ENCODE results near the gene TMEM87B. TPM values are rescaled to one million over a fixed set of nuclear protein-coding genes. Genes with fewer than 3 reads are reported as not detected.

Gene TMEM87B
- total RNA-seq, 1 experiment from 2014 or later, result 10.6 TPM

DNA sequence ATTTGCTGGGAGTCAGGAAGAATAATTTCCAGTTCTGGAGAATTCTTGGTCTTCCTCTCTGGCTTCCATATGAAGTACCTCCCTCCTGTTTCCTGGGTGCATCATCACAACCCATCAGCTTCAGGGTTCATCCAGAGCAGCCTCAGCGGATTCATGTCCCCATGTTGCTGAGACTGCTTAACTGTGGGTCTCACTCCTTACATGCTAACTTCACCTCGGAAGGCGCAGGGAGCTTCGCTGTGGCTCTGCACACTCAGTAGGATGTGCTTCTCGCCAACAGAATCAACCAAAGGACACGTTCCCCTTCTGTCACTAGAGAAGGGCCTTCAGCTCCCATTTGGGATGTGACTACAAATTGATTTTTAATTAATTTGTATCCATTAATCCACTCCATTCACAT lies 107.3 kb downstream of the TMEM87B start (continued):
- TF ChIP-seq FOXP1 (CRISPR knock-in tag; IDR thresholded peaks at IDR 0.05; ENCODE audit: borderline replicate concordance) (no peak), SOX15 (CRISPR knock-in tag; IDR thresholded peaks at IDR 0.05) (no peak), SMAD3 (CRISPR knock-in tag; IDR thresholded peaks at IDR 0.05; ENCODE audit: borderline replicate concordance) (no peak), CREB1 (CRISPR knock-in tag; IDR thresholded peaks at IDR 0.05) (no peak), ZNF423 (CRISPR knock-in tag; IDR thresholded peaks at IDR 0.05) (no peak), ZNF219 (CRISPR knock-in tag; IDR thresholded peaks at IDR 0.05; ENCODE audit: borderline replicate concordance) (no peak), JAZF1 (CRISPR knock-in tag; IDR thresholded peaks at IDR 0.05) (no peak), TEAD4 (CRISPR knock-in tag; IDR thresholded peaks at IDR 0.05) (no peak)
- TF ChIP-seq, protein P1, sequence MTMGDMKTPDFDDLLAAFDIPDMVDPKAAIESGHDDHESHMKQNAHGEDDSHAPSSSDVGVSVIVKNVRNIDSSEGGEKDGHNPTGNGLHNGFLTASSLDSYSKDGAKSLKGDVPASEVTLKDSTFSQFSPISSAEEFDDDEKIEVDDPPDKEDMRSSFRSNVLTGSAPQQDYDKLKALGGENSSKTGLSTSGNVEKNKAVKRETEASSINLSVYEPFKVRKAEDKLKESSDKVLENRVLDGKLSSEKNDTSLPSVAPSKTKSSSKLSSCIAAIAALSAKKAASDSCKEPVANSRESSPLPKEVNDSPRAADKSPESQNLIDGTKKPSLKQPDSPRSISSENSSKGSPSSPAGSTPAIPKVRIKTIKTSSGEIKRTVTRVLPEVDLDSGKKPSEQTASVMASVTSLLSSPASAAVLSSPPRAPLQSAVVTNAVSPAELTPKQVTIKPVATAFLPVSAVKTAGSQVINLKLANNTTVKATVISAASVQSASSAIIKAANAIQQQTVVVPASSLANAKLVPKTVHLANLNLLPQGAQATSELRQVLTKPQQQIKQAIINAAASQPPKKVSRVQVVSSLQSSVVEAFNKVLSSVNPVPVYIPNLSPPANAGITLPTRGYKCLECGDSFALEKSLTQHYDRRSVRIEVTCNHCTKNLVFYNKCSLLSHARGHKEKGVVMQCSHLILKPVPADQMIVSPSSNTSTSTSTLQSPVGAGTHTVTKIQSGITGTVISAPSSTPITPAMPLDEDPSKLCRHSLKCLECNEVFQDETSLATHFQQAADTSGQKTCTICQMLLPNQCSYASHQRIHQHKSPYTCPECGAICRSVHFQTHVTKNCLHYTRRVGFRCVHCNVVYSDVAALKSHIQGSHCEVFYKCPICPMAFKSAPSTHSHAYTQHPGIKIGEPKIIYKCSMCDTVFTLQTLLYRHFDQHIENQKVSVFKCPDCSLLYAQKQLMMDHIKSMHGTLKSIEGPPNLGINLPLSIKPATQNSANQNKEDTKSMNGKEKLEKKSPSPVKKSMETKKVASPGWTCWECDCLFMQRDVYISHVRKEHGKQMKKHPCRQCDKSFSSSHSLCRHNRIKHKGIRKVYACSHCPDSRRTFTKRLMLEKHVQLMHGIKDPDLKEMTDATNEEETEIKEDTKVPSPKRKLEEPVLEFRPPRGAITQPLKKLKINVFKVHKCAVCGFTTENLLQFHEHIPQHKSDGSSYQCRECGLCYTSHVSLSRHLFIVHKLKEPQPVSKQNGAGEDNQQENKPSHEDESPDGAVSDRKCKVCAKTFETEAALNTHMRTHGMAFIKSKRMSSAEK (CRISPR knock-in tag; IDR thresholded peaks at IDR 0.05; ENCODE audit: borderline replicate concordance), result no peak
- TF ChIP-seq, protein P2, sequence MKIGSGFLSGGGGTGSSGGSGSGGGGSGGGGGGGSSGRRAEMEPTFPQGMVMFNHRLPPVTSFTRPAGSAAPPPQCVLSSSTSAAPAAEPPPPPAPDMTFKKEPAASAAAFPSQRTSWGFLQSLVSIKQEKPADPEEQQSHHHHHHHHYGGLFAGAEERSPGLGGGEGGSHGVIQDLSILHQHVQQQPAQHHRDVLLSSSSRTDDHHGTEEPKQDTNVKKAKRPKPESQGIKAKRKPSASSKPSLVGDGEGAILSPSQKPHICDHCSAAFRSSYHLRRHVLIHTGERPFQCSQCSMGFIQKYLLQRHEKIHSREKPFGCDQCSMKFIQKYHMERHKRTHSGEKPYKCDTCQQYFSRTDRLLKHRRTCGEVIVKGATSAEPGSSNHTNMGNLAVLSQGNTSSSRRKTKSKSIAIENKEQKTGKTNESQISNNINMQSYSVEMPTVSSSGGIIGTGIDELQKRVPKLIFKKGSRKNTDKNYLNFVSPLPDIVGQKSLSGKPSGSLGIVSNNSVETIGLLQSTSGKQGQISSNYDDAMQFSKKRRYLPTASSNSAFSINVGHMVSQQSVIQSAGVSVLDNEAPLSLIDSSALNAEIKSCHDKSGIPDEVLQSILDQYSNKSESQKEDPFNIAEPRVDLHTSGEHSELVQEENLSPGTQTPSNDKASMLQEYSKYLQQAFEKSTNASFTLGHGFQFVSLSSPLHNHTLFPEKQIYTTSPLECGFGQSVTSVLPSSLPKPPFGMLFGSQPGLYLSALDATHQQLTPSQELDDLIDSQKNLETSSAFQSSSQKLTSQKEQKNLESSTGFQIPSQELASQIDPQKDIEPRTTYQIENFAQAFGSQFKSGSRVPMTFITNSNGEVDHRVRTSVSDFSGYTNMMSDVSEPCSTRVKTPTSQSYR (CRISPR knock-in tag; IDR thresholded peaks at IDR 0.05), result no peak
- TF ChIP-seq, protein P3, sequence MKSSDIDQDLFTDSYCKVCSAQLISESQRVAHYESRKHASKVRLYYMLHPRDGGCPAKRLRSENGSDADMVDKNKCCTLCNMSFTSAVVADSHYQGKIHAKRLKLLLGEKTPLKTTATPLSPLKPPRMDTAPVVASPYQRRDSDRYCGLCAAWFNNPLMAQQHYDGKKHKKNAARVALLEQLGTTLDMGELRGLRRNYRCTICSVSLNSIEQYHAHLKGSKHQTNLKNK (CRISPR knock-in tag; IDR thresholded peaks at IDR 0.05), result no peak
- TF ChIP-seq, protein P4, sequence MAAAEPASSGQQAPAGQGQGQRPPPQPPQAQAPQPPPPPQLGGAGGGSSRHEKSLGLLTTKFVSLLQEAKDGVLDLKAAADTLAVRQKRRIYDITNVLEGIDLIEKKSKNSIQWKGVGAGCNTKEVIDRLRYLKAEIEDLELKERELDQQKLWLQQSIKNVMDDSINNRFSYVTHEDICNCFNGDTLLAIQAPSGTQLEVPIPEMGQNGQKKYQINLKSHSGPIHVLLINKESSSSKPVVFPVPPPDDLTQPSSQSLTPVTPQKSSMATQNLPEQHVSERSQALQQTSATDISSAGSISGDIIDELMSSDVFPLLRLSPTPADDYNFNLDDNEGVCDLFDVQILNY (CRISPR knock-in tag; IDR thresholded peaks at IDR 0.05), result no peak

DNA sequence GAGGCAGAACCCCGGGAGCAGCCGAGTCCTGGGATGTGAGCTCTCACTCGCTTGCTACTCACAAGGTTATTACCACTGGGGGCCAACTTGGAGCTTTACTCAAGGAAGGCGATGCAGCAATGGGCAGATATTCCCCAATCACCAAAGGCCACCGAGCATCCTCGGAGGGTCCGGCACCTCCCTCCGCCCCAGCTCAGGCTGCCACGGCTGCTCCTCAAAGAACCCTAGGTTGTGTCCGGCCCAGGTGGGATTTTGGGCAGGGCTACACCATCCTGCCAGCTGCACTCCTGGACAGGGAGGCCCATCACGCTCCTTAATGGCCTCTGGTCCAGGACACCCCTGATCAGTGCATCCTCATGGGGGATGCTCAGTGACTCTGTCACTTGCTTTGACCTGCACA lies 107.9 kb downstream of the TMEM87B start:
- Mint-ChIP-seq H3K27me3 (ENCODE audit: low read depth) (no peaks in the 10 kb centered on the region), H3K36me3 (no peaks in the 10 kb centered on the region), H3K27ac (no peak overlapping the region), H3K4me1 (no peaks in the 10 kb centered on the region), H3K4me3 (no peak overlapping the region), H3K9me3 (no peaks in the 10 kb centered on the region)
- CTCF ChIA-PET, result no interaction called here
- POLR2A ChIA-PET, result no interaction called here
- DNase-seq (ENCODE audit: low spot score) (no peak), ATAC-seq (no peak)
- TF ChIP-seq NR1H2 (CRISPR knock-in tag; IDR thresholded peaks at IDR 0.05), result no peak
- no peak for TF ChIP-seq SMAD3 (CRISPR knock-in tag; IDR thresholded peaks at IDR 0.05; ENCODE audit: borderline replicate concordance)
- no peak for TF ChIP-seq ZNF423 (CRISPR knock-in tag; IDR thresholded peaks at IDR 0.05)
- TF ChIP-seq ZNF671 (CRISPR knock-in tag; IDR thresholded peaks at IDR 0.05), result no peak
- TF ChIP-seq, protein P5, sequence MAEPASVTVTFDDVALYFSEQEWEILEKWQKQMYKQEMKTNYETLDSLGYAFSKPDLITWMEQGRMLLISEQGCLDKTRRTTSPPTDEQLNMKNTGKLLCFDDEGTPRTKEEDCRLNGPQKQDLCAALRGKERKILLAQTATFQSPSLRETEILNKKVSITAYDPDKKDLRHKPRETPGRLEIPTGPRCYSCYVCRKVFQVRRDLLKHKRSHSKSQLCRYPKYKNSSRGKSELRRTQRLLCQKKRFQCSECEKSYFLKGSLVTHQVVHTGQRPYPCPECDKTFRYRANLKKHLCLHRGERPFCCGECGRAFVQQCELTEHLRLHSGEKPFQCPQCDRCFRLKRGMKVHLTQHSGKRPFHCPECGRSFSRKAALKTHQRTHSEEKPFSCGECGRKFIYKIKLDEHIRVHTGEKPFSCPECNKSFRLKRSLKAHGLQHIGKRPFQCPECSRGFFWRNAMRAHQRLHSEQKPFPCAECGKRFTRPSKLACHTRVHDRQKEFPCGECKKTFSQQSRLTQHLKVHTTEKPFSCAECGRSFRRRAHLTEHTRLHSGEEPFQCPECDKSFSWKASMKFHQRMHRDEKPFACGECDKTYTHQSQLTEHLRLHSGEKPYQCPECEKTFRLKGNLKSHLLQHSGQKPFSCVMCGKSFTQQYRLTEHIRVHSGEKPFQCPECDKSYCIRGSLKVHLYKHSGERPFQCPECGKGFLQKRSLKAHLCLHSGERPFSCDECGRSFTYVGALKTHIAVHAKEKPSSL (CRISPR knock-in tag; conservative IDR thresholded peaks at IDR 0.05), result no peak
- TF ChIP-seq, protein P6, sequence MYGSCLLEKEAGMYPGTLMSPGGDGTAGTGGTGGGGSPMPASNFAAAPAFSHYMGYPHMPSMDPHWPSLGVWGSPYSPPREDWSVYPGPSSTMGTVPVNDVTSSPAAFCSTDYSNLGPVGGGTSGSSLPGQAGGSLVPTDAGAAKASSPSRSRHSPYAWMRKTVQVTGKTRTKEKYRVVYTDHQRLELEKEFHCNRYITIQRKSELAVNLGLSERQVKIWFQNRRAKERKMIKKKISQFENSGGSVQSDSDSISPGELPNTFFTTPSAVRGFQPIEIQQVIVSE (CRISPR knock-in tag; IDR thresholded peaks at IDR 0.05; ENCODE audit: borderline replicate concordance), result no peak
